CD4-positive, alpha-beta T cell (primary cell): Measurements from ENCODE around the gene LRRC36. TPM values are rescaled to one million over a fixed set of nuclear protein-coding genes. Genes with fewer than 3 reads are reported as not detected.

Experiments
- ATAC-seq: fragments of 200-7000 bp; cut with Tn5 transposase; one replicate; pipeline ENCODE4 v1.10.0; 2022; ENCODE audit warnings: mild to moderate bottlenecking; ENCODE audit not compliant: poor library complexity
- CTCF ChIA-PET: fragments of 350-600 bp; sonication (Branson Sonifier 250); formaldehyde crosslinking; loops from one replicate; lab custom pipeline; 2021; ENCODE audit warnings: antibody characterized with exemption, inconsistent platforms; lab: Charles Lee
- POLR2A ChIA-PET: fragments of 350-600 bp; sonication (Branson Sonifier 250); formaldehyde crosslinking; loops from one replicate; lab custom pipeline; 2021; ENCODE audit warnings: antibody characterized with exemption, inconsistent platforms; lab: Charles Lee
- DNase-seq, 14 experiments: peaks; one replicate each; pipeline ENCODE4 v3.0.0-alpha.2; 2013 to 2020; ENCODE audit warnings: mixed read lengths in 2 of 14
- H3K27ac ChIP-seq, 2 donors: one replicate each; pipeline versions ENCODE4 v1.5.1 to v1.7.0; 2013; ENCODE audit warnings: low read length in 2 of 2, low read depth in 1 of 2, mild to moderate bottlenecking in 1 of 2
- H3K27me3 ChIP-seq, 2 experiments: 1 replicate in 1 of 2; 2 replicates in 1 of 2; pipeline versions ENCODE4 v1.6.1 to v1.7.0; 2013; ENCODE audit warnings: low read length in 2 of 2, control low read depth in 1 of 2, mild to moderate bottlenecking in 1 of 2, moderate library complexity in 1 of 2; ENCODE audit not compliant: insufficient read depth in 2 of 2, control insufficient read depth in 1 of 2
- H3K36me3 ChIP-seq: one replicate; pipeline ENCODE4 v1.6.1; 2013; ENCODE audit warnings: low read length, control low read depth; ENCODE audit not compliant: insufficient read depth
- H3K4me1 ChIP-seq: one replicate; pipeline ENCODE4 v1.6.1; 2013; ENCODE audit warnings: low read length, control low read depth; ENCODE audit not compliant: insufficient read depth
- H3K4me3 ChIP-seq: one replicate; pipeline ENCODE4 v1.5.1; 2013; ENCODE audit warnings: mild to moderate bottlenecking, low read length, moderate library complexity
- H3K9me3 ChIP-seq, 2 experiments: 1 replicate in 1 of 2; 2 replicates in 1 of 2; pipeline versions ENCODE4 v1.6.1 to v1.7.0; 2013; ENCODE audit warnings: low read length in 2 of 2, mild to moderate bottlenecking in 2 of 2, control low read depth in 1 of 2, moderate library complexity in 1 of 2; ENCODE audit not compliant: control insufficient read depth in 1 of 2, insufficient read depth in 1 of 2
- H3K27ac Mint-ChIP-seq: one replicate; pipeline ENCODE4 v1.8.0; 2020; ENCODE audit warnings: mixed read lengths
- H3K27me3 Mint-ChIP-seq: one replicate; pipeline ENCODE4 v1.8.0; 2021; ENCODE audit warnings: mixed read lengths
- H3K36me3 Mint-ChIP-seq: one replicate; pipeline ENCODE4 v1.8.0; 2021; ENCODE audit warnings: low read depth, mixed read lengths
- H3K4me1 Mint-ChIP-seq: one replicate; pipeline ENCODE4 v1.8.0; 2021; ENCODE audit warnings: low read depth, mixed read lengths
- H3K4me3 Mint-ChIP-seq: one replicate; pipeline ENCODE4 v1.8.0; 2020; ENCODE audit warnings: mild to moderate bottlenecking, mixed read lengths
- H3K9me3 Mint-ChIP-seq: one replicate; pipeline ENCODE4 v1.8.0; 2020; ENCODE audit warnings: mixed read lengths
- CTCF ChIP-seq: fragments of 200-600 bp; IDR thresholded peaks from one replicate; pipeline ENCODE4 v1.8.0; 2022; ENCODE audit warnings: antibody characterized with exemption, mild to moderate bottlenecking
- intact Hi-C, 2 experiments: fragments of 100-400 bp; cut with DNase I in 1 of 2; cut with micrococcal nuclease in 1 of 2; formaldehyde crosslinking; loops; one replicate each; pipeline versions ENCODE4 v1.15.1 to v1.9.0; 2023 to 2025; cut with DNase I, micrococcal nuclease
- total RNA-seq, 174 experiments: library from RNA in 2 of 174; stranded (reverse) in 2 of 174; gene quantifications; one replicate each; pipeline ENCODE4 v1.2.3 and lab custom pipeline; 2021 to 2026

LRRC36 gene
- total RNA-seq, 2 experiments from 2014 or later, result not detected

DNA sequence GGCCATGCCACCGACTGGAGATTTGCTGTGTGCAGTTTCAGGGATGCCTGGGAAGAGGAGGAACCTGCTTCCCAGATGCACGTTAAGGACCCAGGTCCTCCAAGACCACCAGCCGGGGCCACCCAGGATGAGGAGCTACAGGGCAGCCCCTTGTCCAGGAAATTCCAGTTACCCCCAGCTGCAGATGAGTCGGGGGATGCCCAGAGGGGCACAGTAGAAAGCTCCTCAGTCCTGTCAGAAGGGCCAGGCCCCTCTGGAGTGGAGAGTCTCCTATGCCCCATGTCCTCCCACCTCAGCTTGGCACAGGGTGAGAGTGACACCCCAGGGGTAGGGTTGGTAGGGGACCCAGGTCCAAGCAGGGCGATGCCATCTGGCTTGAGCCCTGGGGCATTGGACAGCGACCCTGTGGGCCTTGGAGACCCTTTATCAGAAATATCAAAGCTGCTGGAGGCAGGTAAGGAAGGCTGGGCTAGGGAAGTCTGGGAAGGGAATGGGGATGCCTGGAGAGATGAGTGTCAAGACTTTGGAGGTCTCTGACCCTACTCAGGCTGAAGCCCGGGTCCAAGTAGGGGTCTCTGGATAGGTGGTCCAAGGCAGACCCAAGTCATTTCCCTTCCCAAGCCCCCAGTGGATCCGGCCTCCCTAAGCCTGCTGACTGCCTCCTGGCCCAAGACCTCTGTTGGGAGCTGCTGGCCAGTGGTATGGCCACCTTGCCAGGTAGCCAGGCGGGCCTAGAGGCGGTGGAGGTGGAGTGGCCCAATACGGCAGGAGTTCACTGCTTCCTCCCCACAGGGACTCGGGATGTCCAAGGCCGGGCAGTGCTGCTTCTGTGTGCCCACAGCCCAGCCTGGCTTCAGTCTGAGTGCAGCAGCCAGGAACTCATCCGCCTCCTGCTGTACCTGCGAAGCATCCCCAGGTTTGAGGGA, 46.3 kb upstream of the LRRC36 start:
- Histone ChIP-seq H3K27me3 (no peaks in the 10 kb centered on the region), H3K27ac (no peak overlapping the region), H3K36me3 (peaks cover 9% of the 10 kb centered on the region), H3K9me3 (no peaks in the 10 kb centered on the region), H3K4me1 (peaks cover 27% of the 10 kb centered on the region), H3K4me3 (peak overlapping the region; percentile 19)
- Mint-ChIP-seq H3K4me1 (peaks cover 17% of the 10 kb centered on the region), H3K4me3 (peak overlapping the region; percentile 34), H3K27me3 (no peaks in the 10 kb centered on the region), H3K27ac (no peak overlapping the region), H3K9me3 (no peaks in the 10 kb centered on the region), H3K36me3 (peaks cover 23% of the 10 kb centered on the region)
- ATAC-seq, result no peak
- ChIA-PET CTCF (no interaction called here), POLR2A (no interaction called here)
- no peak for DNase-seq
- no peak for TF ChIP-seq CTCF
- intact Hi-C loops, result loop anchor here in 1 of 2 experiments (1.0 to 10.0 kb wide), 2 partner anchors 15 to 194 kb away; no protein-coding TSS in a partner anchor

DNA sequence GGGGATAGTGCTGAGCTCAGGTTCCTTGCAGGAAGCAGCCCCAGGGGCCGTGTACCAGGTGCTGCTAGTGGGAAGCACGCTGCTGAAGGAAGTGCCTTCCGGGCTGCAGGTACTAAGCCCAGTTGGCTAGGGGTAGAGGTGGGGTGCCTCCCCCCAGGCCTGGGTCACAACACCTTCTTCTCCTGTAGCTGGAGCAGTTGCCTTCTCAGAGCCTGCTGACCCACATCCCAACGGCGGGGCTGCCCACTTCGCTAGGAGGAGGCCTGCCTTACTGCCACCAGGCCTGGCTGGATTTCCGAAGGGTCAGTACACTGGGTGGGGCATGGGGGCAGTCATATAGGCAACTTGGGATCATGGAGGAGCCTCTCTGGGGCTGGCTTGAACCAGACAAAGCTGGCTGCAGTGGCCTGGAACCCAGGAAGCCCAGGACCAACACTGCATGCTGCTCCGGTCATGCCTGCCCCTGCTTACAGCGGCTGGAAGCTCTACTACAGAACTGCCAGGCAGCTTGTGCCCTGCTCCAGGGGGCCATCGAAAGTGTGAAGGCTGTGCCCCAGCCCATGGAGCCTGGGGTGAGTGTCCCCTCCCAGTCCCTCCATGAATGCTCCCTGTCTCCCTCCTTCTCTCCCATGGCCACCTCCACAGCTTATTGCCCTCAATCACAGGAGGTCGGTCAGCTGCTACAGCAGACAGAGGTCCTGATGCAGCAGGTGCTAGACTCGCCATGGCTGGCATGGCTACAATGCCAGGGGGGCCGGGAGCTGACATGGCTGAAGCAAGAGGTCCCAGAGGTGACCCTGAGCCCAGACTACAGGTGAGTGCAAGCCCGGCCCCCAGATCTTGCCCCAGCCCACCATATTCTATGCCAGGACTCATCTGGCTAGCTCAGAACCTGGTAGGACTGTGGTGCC, 44.8 kb upstream of the LRRC36 start:
- CTCF ChIA-PET, result no interaction called here
- peak overlapping the region; percentile 38 for H3K4me3 Mint-ChIP-seq

More for the DNA sequence above, 44.8 kb upstream of the LRRC36 start:
- Mint-ChIP-seq H3K36me3 (peaks cover 17% of the 10 kb centered on the region), H3K4me1 (peaks cover 12% of the 10 kb centered on the region), H3K9me3 (no peaks in the 10 kb centered on the region), H3K27ac (no peak overlapping the region), H3K27me3 (no peaks in the 10 kb centered on the region)
- H3K9me3 ChIP-seq, result no peaks in the 10 kb centered on the region
- intact Hi-C loops, result loop anchor here in 1 of 2 experiments (10.0 kb wide), 1 partner anchor 193 kb away; no protein-coding TSS in a partner anchor
- H3K27me3 ChIP-seq, result no peaks in the 10 kb centered on the region
- peaks cover 4% of the 10 kb centered on the region for H3K36me3 ChIP-seq
- ATAC-seq (no peak), DNase-seq (no peak)
- H3K27ac ChIP-seq, result no peak overlapping the region
- no peak overlapping the region for H3K4me3 ChIP-seq
- peaks cover 27% of the 10 kb centered on the region for H3K4me1 ChIP-seq
- TF ChIP-seq CTCF, result no peak
- POLR2A ChIA-PET, result no interaction called here
